IPS-11a (cell line): ENCODE measurements around the gene RBM20.

Source experiments
- H3K4me3 ChIP-seq: one replicate; pipeline ENCODE4 v1.5.1; 2013; ENCODE audit warnings: low read depth, low read length, control low read depth

The RBM20 gene

GRCh38 chr10:110827875-110828274, 183.7 kb downstream of the RBM20 start:
- H3K4me3 ChIP-seq = no peak overlapping the region

- H3K4me3 ChIP-seq = no peak overlapping the region
Measured at GRCh38 chr10:110828525-110828924, 184.4 kb downstream of the RBM20 start.

- no peak overlapping the region for H3K4me3 ChIP-seq
Measured at GRCh38 chr10:110829721-110830410, 185.7 kb downstream of the RBM20 start.

GRCh38 chr10:110833234-110833940, 189.3 kb downstream of the RBM20 start:
- H3K4me3 ChIP-seq = no peak overlapping the region

GRCh38 chr10:110833941-110834628, 189.9 kb downstream of the RBM20 start:
- H3K4me3 ChIP-seq = no peak overlapping the region

- H3K4me3 ChIP-seq = no peak overlapping the region
Measured at GRCh38 chr10:110834629-110835301, 190.6 kb downstream of the RBM20 start.

GRCh38 chr10:110835841-110836240, 191.7 kb downstream of the RBM20 start:
- H3K4me3 ChIP-seq = no peak overlapping the region

GRCh38 chr10:110836706-110837105, 192.6 kb downstream of the RBM20 start:
- H3K4me3 ChIP-seq = no peak overlapping the region

- no peak overlapping the region for H3K4me3 ChIP-seq
Measured at GRCh38 chr10:110837418-110838171, 193.5 kb downstream of the RBM20 start.

- H3K4me3 ChIP-seq = no peak overlapping the region
Measured at GRCh38 chr10:110840225-110840922, 196.2 kb downstream of the RBM20 start.

- no peak overlapping the region for H3K4me3 ChIP-seq
Measured at GRCh38 chr10:110840923-110841428, 196.8 kb downstream of the RBM20 start.

- no peak overlapping the region for H3K4me3 ChIP-seq
Measured at GRCh38 chr10:110841767-110842267, 197.7 kb downstream of the RBM20 start.

- H3K4me3 ChIP-seq = no peak overlapping the region
Measured at GRCh38 chr10:110842326-110842904, 198.3 kb downstream of the RBM20 start.

GRCh38 chr10:110843031-110843430, 198.9 kb downstream of the RBM20 start:
- no peak overlapping the region for H3K4me3 ChIP-seq

GRCh38 chr10:110843796-110844616, 199.9 kb downstream of the RBM20 start:
- no peak overlapping the region for H3K4me3 ChIP-seq

GRCh38 chr10:110844617-110844881, 200.4 kb downstream of the RBM20 start:
- no peak overlapping the region for H3K4me3 ChIP-seq

- no peak overlapping the region for H3K4me3 ChIP-seq
Measured at GRCh38 chr10:110845192-110845755, 201.1 kb downstream of the RBM20 start.
